Hematopoietic multipotent progenitor cell treated with erythropoietin and hydrocortisone succinate and interleukin-3 and kit ligand, for 8 days (in vitro differentiated cells): Measurements from ENCODE around the gene NOG.
A peak's percentile ranks its signal among the peaks of the same experiment; 100 is the strongest.

Experiments
- DNase-seq: peaks from one replicate; pipeline ENCODE4 v3.0.0-alpha.2; 2015

NOG gene

GRCh38 chr17:56593646-56594319 is at the start of gene NOG:
NOG (plus strand) TSS chr17:56593699; CDS start chr17:56594224, 525 bp downstream.
- peak; percentile 7 for DNase-seq

DNA sequence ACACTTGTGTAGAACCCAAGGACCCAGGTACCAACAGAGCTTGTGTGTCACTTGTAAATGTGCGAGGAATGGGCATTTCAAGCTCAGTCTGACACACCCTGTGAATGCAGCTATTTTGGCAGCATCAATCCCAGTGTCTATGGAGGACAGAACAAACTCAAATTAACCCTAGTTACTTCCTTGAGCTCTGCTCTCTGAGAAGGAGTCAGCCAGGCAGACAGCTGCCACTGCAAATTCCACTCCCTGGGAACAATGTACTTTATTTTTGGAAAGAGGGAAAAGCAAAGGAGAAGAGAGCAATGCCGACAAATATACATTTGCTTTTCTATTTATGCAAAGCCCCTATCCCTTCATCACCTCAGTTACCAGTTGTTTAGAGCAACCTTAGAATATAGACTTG is 48.4 kb upstream of the NOG start:
- no peak for DNase-seq

- no peak for DNase-seq
Measured at GRCh38 chr17:56545930-56546329, 47.6 kb upstream of the NOG start.

- DNase-seq, result no peak
Measured at GRCh38 chr17:56548661-56549060, 44.8 kb upstream of the NOG start.

- no peak for DNase-seq
Measured at GRCh38 chr17:56549501-56549900, 44.0 kb upstream of the NOG start.

- DNase-seq, result no peak
Measured at GRCh38 chr17:56557682-56558081, 35.8 kb upstream of the NOG start.

DNA sequence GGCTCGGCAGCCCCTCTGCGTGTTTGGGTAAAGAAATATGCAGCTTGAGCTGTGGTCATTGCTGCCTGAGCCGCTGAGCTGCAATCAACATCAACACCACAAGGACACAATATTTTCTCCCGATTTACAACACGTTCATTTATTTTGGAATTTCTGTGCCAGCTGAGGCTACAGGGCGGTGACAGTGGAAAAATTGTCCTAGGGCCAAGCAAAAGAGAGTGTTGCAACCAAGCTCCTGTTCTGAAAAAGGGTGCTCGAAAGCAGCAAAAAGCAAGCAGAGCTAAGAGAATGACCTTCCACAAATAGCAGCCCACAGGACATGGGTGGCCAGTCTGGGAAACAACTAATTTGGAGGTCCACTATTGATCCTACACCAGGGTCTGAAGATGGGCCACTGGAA is 35.4 kb upstream of the NOG start:
- DNase-seq, result no peak

GRCh38 chr17:56570199-56570598 is 23.3 kb upstream of the NOG start:
- DNase-seq, result no peak

GRCh38 chr17:56571456-56571855 is 22.0 kb upstream of the NOG start:
- DNase-seq, result no peak

DNA sequence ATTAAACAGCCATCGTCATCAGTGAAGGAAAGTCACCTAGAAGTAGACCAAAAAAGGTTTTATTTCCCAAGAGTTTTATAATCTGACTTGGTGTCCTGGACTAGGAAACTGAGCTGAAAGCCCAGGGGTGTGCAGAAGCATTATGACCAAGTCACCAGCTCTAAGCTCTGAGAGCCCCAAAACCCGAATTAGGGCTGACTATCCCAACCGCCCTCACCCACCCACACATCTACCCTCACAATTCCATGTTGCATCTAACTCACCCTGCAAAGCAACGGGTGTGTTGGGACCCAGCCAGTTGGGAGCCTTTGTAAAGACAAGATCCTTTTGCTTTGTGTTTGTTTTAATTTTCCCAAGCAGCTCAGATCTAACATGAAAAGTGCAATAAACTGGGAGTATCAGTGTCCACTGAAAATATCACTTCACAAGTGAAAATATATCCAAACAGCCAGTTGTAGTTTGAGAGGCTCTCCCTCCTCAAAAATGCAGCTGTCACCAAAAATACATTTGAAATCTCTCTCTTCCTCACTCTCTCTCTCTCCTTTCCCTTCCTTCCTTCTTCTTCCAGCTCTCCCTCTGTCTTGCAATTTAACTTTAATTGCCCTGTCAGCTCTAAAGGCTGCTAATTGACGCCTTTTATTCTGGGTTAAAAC is 16.2 kb upstream of the NOG start:
- no peak for DNase-seq

- DNase-seq, result no peak
Measured at GRCh38 chr17:56577843-56578204, 15.7 kb upstream of the NOG start.

- no peak for DNase-seq
Measured at GRCh38 chr17:56581635-56582627, 11.6 kb upstream of the NOG start.

GRCh38 chr17:56583772-56584171 is 9.7 kb upstream of the NOG start:
- DNase-seq, result no peak

DNA sequence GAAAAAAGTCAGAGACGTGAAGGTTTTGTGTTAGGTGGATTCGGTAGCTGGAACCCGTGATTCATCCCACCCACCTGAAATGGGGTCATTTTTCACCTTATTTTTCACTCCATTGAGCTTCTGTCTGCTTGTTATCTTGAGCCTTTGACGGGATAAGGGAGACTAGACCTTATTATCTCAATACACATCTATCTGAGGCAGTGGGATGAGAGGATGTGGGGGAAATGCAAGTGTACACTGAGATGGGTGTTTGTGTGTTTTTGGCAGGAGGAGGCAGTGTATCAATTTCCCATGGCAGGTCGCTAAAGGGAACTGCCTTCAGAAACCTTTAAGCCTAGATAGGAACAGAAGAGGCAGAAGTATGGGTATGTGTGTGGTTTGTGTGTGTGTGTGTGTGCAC is 6.2 kb upstream of the NOG start:
- no peak for DNase-seq

- DNase-seq, result peak; percentile 30
Measured at GRCh38 chr17:56592487-56593085, 913 bp upstream of the NOG start.

GRCh38 chr17:56593086-56593645 is 333 bp upstream of the NOG start:
- no peak for DNase-seq

- DNase-seq, result no peak
Measured at GRCh38 chr17:56594320-56595107, 1.0 kb downstream of the NOG start.

GRCh38 chr17:56595108-56595418 is 1.6 kb downstream of the NOG start:
- DNase-seq, result no peak

GRCh38 chr17:56595831-56596690 is 2.6 kb downstream of the NOG start:
- DNase-seq, result no peak

- DNase-seq, result no peak
Measured at GRCh38 chr17:56596691-56597494, 3.4 kb downstream of the NOG start.
